SK-N-MC (cell line): Measurements from ENCODE around the gene LRCH1.

Source experiments
- EZH2 ChIP-seq: fragments of 200-600 bp; sonication (generic); IDR thresholded peaks from one replicate; pipeline ENCODE4 v1.6.1; 2017; ENCODE audit warnings: antibody characterized with exemption
- FOXP2 ChIP-seq: optimal IDR thresholded peaks from 2 replicates; pipeline ENCODE3; 2011; ENCODE audit warnings: mild to moderate bottlenecking, moderate library complexity; ENCODE audit not compliant: insufficient read depth; ENCODE audit errors: extremely low read length, control extremely low read depth
- POLR2AphosphoS5 ChIP-seq: IDR thresholded peaks from 2 replicates; pipeline ENCODE4 v1.6.1; 2012; ENCODE audit warnings: mild to moderate bottlenecking, low read depth, low read length, borderline replicate concordance

- TF ChIP-seq EZH2 (no peak), POLR2AphosphoS5 (no peak), FOXP2 (no peak)
Measured at GRCh38 chr13:46778890-46779289, 225.9 kb downstream of the LRCH1 start.
